CD14-positive monocyte (primary cell): ENCODE data around the gene DHRS9. TPM values are rescaled to one million over a fixed set of nuclear protein-coding genes. Genes with fewer than 3 reads are reported as not detected.

Experiments
- DNase-seq, 3 donors: peaks; one replicate each; pipeline ENCODE4 v3.0.0-alpha.2; 2011 to 2022
- H2AFZ ChIP-seq: 2 replicates; pipeline ENCODE4 v1.6.0; 2012; ENCODE audit warnings: mild to moderate bottlenecking, low read depth, low read length, inconsistent platforms; ENCODE audit not compliant: insufficient read depth, poor library complexity, severe bottlenecking
- H3K27ac ChIP-seq, 2 donors: 1 replicate in 1 of 2; 2 replicates in 1 of 2; pipeline ENCODE4 v1.5.1; 2012 to 2013; ENCODE audit warnings: low read length in 2 of 2, control low read depth in 1 of 2, inconsistent platforms in 1 of 2, low read depth in 1 of 2, mild to moderate bottlenecking in 1 of 2
- H3K27me3 ChIP-seq, 2 donors: one replicate each; pipeline versions ENCODE4 v1.6.0 to v1.6.1; 2011 to 2013; ENCODE audit warnings: low read length in 2 of 2; ENCODE audit not compliant: control insufficient read depth in 2 of 2, insufficient read depth in 2 of 2
- H3K36me3 ChIP-seq, 2 donors: replicated peaks in 1 of 2; 1 replicate in 1 of 2; 2 replicates in 1 of 2; pipeline versions ENCODE4 v1.5.1 to v1.6.1; 2012 to 2013; ENCODE audit warnings: low read length in 2 of 2, control low read depth in 1 of 2, inconsistent platforms in 1 of 2, mild to moderate bottlenecking in 1 of 2; ENCODE audit not compliant: insufficient read depth in 2 of 2, control insufficient read depth in 1 of 2
- H3K4me1 ChIP-seq, 2 donors: 1 replicate in 1 of 2; 2 replicates in 1 of 2; pipeline versions ENCODE4 v1.5.1 to v1.6.1; 2012 to 2013; ENCODE audit warnings: low read length in 2 of 2, control low read depth in 1 of 2, inconsistent platforms in 1 of 2, mild to moderate bottlenecking in 1 of 2, moderate library complexity in 1 of 2; ENCODE audit not compliant: insufficient read depth in 2 of 2, control insufficient read depth in 1 of 2
- H3K4me2 ChIP-seq: replicated peaks from 2 replicates; pipeline ENCODE3; 2012; ENCODE audit warnings: low read length, moderate library complexity, mild to moderate bottlenecking; ENCODE audit not compliant: poor library complexity, severe bottlenecking; ENCODE audit errors: extremely low read depth
- H3K4me3 ChIP-seq, 3 experiments: fragments of 200-600 bp in 1 of 3; sonication (generic) in 1 of 3; replicated peaks in 1 of 3; 1 replicate in 2 of 3; 2 replicates in 1 of 3; pipeline ENCODE4 v1.5.1; 2011 to 2013; ENCODE audit warnings: low read length in 3 of 3, mild to moderate bottlenecking in 3 of 3, control low read depth in 2 of 3, low read depth in 2 of 3, inconsistent platforms in 1 of 3, moderate library complexity in 1 of 3
- H3K79me2 ChIP-seq: 2 replicates; pipeline ENCODE4 v1.6.0; 2012; ENCODE audit warnings: mild to moderate bottlenecking, control low read depth, inconsistent platforms, low read length, moderate library complexity; ENCODE audit not compliant: insufficient read depth
- H3K9ac ChIP-seq: 2 replicates; pipeline ENCODE4 v1.6.0; 2017; ENCODE audit warnings: low read length, mild to moderate bottlenecking; ENCODE audit not compliant: insufficient read depth, poor library complexity, severe bottlenecking
- H3K9me3 ChIP-seq, 2 donors: replicated peaks in 1 of 2; 1 replicate in 1 of 2; 2 replicates in 1 of 2; pipeline versions ENCODE4 v1.5.1 to v1.6.1; 2012 to 2013; ENCODE audit warnings: low read length in 2 of 2, control low read depth in 1 of 2; ENCODE audit not compliant: control insufficient read depth in 1 of 2, insufficient read depth in 1 of 2
- H4K20me1 ChIP-seq: 2 replicates; pipeline ENCODE4 v1.6.0; 2012; ENCODE audit warnings: mild to moderate bottlenecking, low read length, control low read depth, moderate library complexity; ENCODE audit not compliant: insufficient read depth
- H3K27ac Mint-ChIP-seq, 7 donors: one replicate each; pipeline ENCODE4 v1.8.0; 2020; ENCODE audit warnings: mild to moderate bottlenecking in 7 of 7, mixed read lengths in 7 of 7, moderate library complexity in 6 of 7, inconsistent platforms in 2 of 7
- H3K27me3 Mint-ChIP-seq, 3 donors: one replicate each; pipeline ENCODE4 v1.8.0; 2021 to 2022; ENCODE audit warnings: low read depth in 3 of 3, mild to moderate bottlenecking in 3 of 3, mixed read lengths in 3 of 3, moderate library complexity in 3 of 3, inconsistent platforms in 1 of 3
- H3K36me3 Mint-ChIP-seq, 2 donors: one replicate each; pipeline ENCODE4 v1.8.0; 2020; ENCODE audit warnings: mixed read lengths in 2 of 2, inconsistent platforms in 1 of 2, mild to moderate bottlenecking in 1 of 2
- H3K4me1 Mint-ChIP-seq: one replicate; pipeline ENCODE4 v1.8.0; 2020; ENCODE audit warnings: mild to moderate bottlenecking, mixed read lengths
- H3K4me3 Mint-ChIP-seq, 2 donors: one replicate each; pipeline ENCODE4 v1.8.0; 2020; ENCODE audit warnings: mild to moderate bottlenecking in 2 of 2, mixed read lengths in 2 of 2, moderate library complexity in 1 of 2
- H3K9me3 Mint-ChIP-seq, 7 donors: one replicate each; pipeline ENCODE4 v1.8.0; 2020 to 2022; ENCODE audit warnings: mixed read lengths in 7 of 7, mild to moderate bottlenecking in 6 of 7, moderate library complexity in 6 of 7, inconsistent platforms in 2 of 7
- WGBS: methylation state at CpG from one replicate; pipeline ENCODE4 v1.1.5; 2013; ENCODE audit warnings: missing lambda C conversion rate; ENCODE audit not compliant: insufficient coverage; 5-methylcytosine and 5-hydroxymethylcytosine counted together
- intact Hi-C, 2 donors: fragments of 100-400 bp; cut with micrococcal nuclease; formaldehyde crosslinking; loops; one replicate each; pipeline versions ENCODE4 v1.15.0 to v1.15.1; 2023
- polyA plus RNA-seq, 3 donors: library from polyadenylated mRNA; depleted of rRNA in 1 of 3; unstranded in 2 of 3; stranded (reverse) in 1 of 3; fragments of 300-500 nt in 2 of 3; fragments of >200 nt in 1 of 3; fragmentation: Illumina TruSeq in 2 of 3; gene quantifications; 1 replicate in 2 of 3; 2 replicates in 1 of 3; pipeline ENCODE4 v1.2.3, GENCODE V29; 2012 to 2021
- TF ChIP-seq, protein P1 (sequence below): fragments of 200-600 bp; IDR thresholded peaks from one replicate; pipeline ENCODE4 v1.8.0; 2022; ENCODE audit warnings: antibody characterized with exemption, mild to moderate bottlenecking

Gene DHRS9
- polyA plus RNA-seq, 3 donors, result 10.0 to 12.9 (median 10.0) TPM

DNA sequence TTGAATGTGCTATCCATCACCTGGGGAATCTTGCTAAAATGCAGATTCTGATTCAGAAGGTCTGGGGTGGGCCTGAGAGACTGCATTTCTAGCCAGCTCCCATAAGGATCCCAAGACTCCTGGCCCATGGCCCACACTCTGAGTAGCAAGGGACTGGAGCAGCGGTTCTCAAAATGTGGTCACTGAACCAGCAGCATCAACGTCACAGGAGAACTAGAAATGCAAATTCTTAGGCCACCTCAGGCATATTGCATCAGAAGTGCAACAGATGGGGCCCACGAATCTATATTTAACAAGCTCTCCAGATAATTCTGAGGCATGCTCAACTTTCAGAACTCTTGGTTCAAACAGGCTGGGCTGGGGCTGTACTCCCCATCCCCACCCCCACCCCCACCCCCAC is 74.6 kb downstream of the DHRS9 start:
- H3K36me3 Mint-ChIP-seq, result no peaks in the 10 kb centered on the region
- TF ChIP-seq, protein P1, sequence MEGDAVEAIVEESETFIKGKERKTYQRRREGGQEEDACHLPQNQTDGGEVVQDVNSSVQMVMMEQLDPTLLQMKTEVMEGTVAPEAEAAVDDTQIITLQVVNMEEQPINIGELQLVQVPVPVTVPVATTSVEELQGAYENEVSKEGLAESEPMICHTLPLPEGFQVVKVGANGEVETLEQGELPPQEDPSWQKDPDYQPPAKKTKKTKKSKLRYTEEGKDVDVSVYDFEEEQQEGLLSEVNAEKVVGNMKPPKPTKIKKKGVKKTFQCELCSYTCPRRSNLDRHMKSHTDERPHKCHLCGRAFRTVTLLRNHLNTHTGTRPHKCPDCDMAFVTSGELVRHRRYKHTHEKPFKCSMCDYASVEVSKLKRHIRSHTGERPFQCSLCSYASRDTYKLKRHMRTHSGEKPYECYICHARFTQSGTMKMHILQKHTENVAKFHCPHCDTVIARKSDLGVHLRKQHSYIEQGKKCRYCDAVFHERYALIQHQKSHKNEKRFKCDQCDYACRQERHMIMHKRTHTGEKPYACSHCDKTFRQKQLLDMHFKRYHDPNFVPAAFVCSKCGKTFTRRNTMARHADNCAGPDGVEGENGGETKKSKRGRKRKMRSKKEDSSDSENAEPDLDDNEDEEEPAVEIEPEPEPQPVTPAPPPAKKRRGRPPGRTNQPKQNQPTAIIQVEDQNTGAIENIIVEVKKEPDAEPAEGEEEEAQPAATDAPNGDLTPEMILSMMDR, result no peak
- no peak overlapping the region for H3K27ac Mint-ChIP-seq
- Histone ChIP-seq H4K20me1 (no peaks in the 10 kb centered on the region), H3K9ac (no peak overlapping the region), H3K4me1 (no peaks in the 10 kb centered on the region), H3K4me2 (no peak overlapping the region), H3K27ac (no peak overlapping the region), H3K79me2 (no peaks in the 10 kb centered on the region), H3K27me3 (no peaks in the 10 kb centered on the region), H3K9me3 (no peaks in the 10 kb centered on the region), H2AFZ (no peak overlapping the region), H3K36me3 (no peaks in the 10 kb centered on the region), H3K4me3 (no peak overlapping the region)
- 32% methylated on average over 3 of the region's 3 CpGs for WGBS
- H3K4me3 Mint-ChIP-seq, result no peak overlapping the region
- peaks cover 2% of the 10 kb centered on the region for H3K4me1 Mint-ChIP-seq
- peaks cover 0 to 1% (median 0%) of the 10 kb centered on the region in 3 donors for H3K27me3 Mint-ChIP-seq
- intact Hi-C loops, result loop anchor here (5.0 kb wide), 2 partner anchors 37 to 182 kb away; no protein-coding TSS in a partner anchor
- DNase-seq, result no peak
- no peaks in the 10 kb centered on the region for H3K9me3 Mint-ChIP-seq

Other genes with a start within 250 kb of the DHRS9 start
- not detected for gene SPC25, start 179.1 kb upstream of the DHRS9 start, polyA plus RNA-seq
- gene G6PC2, start 168.3 kb upstream of the DHRS9 start, polyA plus RNA-seq, result not detected
- not detected for gene ABCB11, start 38.2 kb upstream of the DHRS9 start, polyA plus RNA-seq